Measurements from ENCODE around the gene PPM1H.

PPM1H gene

GRCh38 chr12:62758216-62758615, 176.7 kb downstream of the PPM1H start:
- no peak overlapping the region for H3K4me3 ChIP-seq (ENCODE audit: low read depth, low read length)
- TF ChIP-seq CTCF (IDR thresholded peaks at IDR 0.05; ENCODE audit: low read depth, low read length), result no peak

- H3K4me3 ChIP-seq (ENCODE audit: low read depth, low read length), result no peak overlapping the region
- TF ChIP-seq CTCF (IDR thresholded peaks at IDR 0.05; ENCODE audit: low read depth, low read length), result no peak
These were observed 177.9 kb downstream of the PPM1H start for GRCh38 chr12:62757048-62757447.

DNA sequence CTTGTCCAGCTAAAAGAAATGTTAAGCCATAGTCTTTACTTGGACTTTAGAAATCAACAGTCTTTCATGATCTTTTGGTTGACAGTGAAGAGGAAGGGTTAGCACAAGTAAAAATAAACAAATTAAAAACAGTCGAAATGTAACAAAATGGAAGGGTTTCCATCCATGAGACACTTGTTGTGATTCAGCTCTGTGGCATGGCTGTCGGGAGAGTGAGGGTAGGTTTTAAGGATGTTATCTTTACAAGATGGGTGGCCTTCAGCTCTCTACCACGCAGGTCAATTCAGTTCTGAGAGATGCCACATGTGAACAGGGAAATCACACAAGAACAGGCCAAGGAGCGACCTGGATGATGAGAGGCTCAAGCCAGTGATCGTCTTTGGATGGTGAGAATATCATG, 180.2 kb downstream of the PPM1H start:
- H3K4me3 ChIP-seq (ENCODE audit: low read depth, low read length), result no peak overlapping the region
- no peak for TF ChIP-seq CTCF (IDR thresholded peaks at IDR 0.05; ENCODE audit: low read depth, low read length)

GRCh38 chr12:62751810-62752155, 183.2 kb downstream of the PPM1H start:
- H3K4me3 ChIP-seq (ENCODE audit: low read depth, low read length), result no peak overlapping the region
- TF ChIP-seq CTCF (IDR thresholded peaks at IDR 0.05; ENCODE audit: low read depth, low read length), result no peak

DNA sequence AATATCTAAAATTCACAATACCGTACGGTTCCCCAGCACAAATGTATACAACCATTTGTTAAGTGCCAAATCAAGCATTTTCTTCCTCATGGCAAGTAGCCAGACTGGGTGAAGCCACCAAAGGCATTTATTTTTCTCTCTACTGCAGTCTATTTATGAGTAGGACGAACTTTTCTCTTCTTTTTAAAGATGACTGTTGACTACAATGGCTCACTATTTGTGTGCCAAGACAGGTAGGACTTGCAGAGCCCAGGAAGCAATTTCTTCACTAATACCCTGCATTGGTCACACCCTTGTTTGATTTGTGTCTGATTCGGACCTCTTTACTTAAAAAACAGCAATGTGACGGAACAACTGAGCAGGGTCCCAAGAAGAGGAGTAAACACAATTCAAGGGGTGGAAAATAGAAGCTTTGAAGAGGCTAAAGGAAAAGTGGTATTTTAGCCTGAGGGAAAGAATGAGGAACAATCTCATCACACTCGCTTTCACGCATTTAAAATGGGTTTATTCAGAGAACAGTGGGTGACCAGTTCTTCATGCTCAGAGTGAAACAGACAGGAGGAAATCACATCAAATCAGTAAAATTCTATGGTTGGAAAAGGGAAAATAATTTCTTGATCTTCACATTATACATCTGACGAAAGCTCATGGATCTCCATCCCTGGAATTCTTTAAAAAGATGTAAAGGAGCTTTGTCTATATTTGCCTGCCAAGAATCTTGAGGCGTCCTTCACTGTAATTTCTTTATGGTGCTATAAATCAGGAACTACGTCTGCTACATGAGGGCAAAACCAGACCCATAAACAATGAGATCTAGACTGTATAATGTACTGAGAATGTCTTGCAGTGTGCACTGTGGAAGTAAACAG, 183.8 kb downstream of the PPM1H start:
- TF ChIP-seq CTCF (IDR thresholded peaks at IDR 0.05; ENCODE audit: low read depth, low read length), result no peak
- H3K4me3 ChIP-seq (ENCODE audit: low read depth, low read length), result no peak overlapping the region

- H3K4me3 ChIP-seq (ENCODE audit: low read depth, low read length), result no peak overlapping the region
- no peak for TF ChIP-seq CTCF (IDR thresholded peaks at IDR 0.05; ENCODE audit: low read depth, low read length)
These were observed 185.4 kb downstream of the PPM1H start for GRCh38 chr12:62749586-62749985.

- no peak for TF ChIP-seq CTCF (IDR thresholded peaks at IDR 0.05; ENCODE audit: low read depth, low read length)
These were observed 185.9 kb downstream of the PPM1H start for GRCh38 chr12:62748941-62749468.

More at GRCh38 chr12:62748941-62749468, 185.9 kb downstream of the PPM1H start:
- no peak overlapping the region for H3K4me3 ChIP-seq (ENCODE audit: low read depth, low read length)
